Ascending aorta (tissue), 2 donors: ENCODE data around the gene PTGDS. TPM values are rescaled to one million over a fixed set of nuclear protein-coding genes. Genes with fewer than 3 reads are reported as not detected.
A peak's percentile ranks its signal among the peaks of the same experiment; 100 is the strongest.

Experiments
- DNase-seq, 2 donors: peaks; one replicate each; pipeline ENCODE4 v3.0.0-alpha.2; 2019; ENCODE audit warnings: low spot score in 2 of 2
- H3K27ac ChIP-seq, 2 donors: fragments of 200-600 bp; sonication (generic); one replicate each; pipeline ENCODE4 v1.5.1; 2016 to 2017; ENCODE audit warnings: mild to moderate bottlenecking in 1 of 2
- H3K27me3 ChIP-seq: fragments of 200-600 bp; sonication (generic); one replicate; pipeline ENCODE4 v1.5.1; 2017
- H3K36me3 ChIP-seq, 2 donors: fragments of 200-600 bp; sonication (generic); one replicate each; pipeline ENCODE4 v1.5.1; 2016
- H3K4me1 ChIP-seq, 2 donors: fragments of 200-600 bp; sonication (generic); one replicate each; pipeline ENCODE4 v1.5.1; 2016 to 2017; ENCODE audit warnings: mild to moderate bottlenecking in 1 of 2
- H3K4me3 ChIP-seq, 2 donors: fragments of 200-600 bp; sonication (generic); one replicate each; pipeline ENCODE4 v1.5.1; 2016 to 2017; ENCODE audit warnings: mild to moderate bottlenecking in 1 of 2
- H3K9me3 ChIP-seq, 2 donors: fragments of 200-600 bp; sonication (generic); one replicate each; pipeline ENCODE4 v1.5.1; 2016
- CTCF ChIP-seq, 3 experiments: fragments of 200-600 bp in 2 of 3; fragments of 450-650 bp in 1 of 3; sonication (generic) in 2 of 3; IDR thresholded peaks; one replicate each; pipeline ENCODE4 v1.5.1; 2016 to 2019; ENCODE audit warnings: antibody characterized with exemption in 3 of 3, mild to moderate bottlenecking in 1 of 3, moderate library complexity in 1 of 3
- intact Hi-C: fragments of 100-400 bp; cut with DNase I; formaldehyde crosslinking; loops from one replicate; pipeline ENCODE4 v1.15.1; 2023
- total RNA-seq: library from RNA; depleted of rRNA; stranded (reverse); fragments of >200 nt; gene quantifications from one replicate; pipeline ENCODE4 v1.1.0, GENCODE V29; 2016

Gene PTGDS
- total RNA-seq, 1 donor from 2014 or later: 68.3 TPM

- H3K9me3 ChIP-seq: no peaks in the 10 kb centered on the region
- peak; percentile 68 to 88 (median 86) for TF ChIP-seq CTCF (IDR thresholded peaks at IDR 0.05)
- H3K36me3 ChIP-seq: no peaks in the 10 kb centered on the region
- peaks cover 17% of the 10 kb centered on the region in 2 donors for H3K4me1 ChIP-seq
- no peaks in the 10 kb centered on the region for H3K27me3 ChIP-seq
- DNase-seq: peak in 1 of 2 donors; percentile 87
- intact Hi-C loops: loop anchor here (2.0 kb wide), 3 partner anchors 80 to 238 kb away; partner anchors contain the start of genes PHPT1 and TMEM141
- peak overlapping the region; percentile 71 to 94 for H3K4me3 ChIP-seq
- H3K27ac ChIP-seq: no peak overlapping the region
Observed at GRCh38 chr9:137029058-137029936, 52.0 kb downstream of the PTGDS start.

GRCh38 chr9:137030006-137030405 lies 52.7 kb downstream of the PTGDS start:
- Histone ChIP-seq H3K4me1 (peaks cover 17 to 21% of the 10 kb centered on the region in 2 donors), H3K27me3 (no peaks in the 10 kb centered on the region), H3K27ac (no peak overlapping the region), H3K36me3 (no peaks in the 10 kb centered on the region), H3K9me3 (no peaks in the 10 kb centered on the region), H3K4me3 (no peak overlapping the region)
- no peak for DNase-seq
- TF ChIP-seq CTCF (IDR thresholded peaks at IDR 0.05): no peak
- intact Hi-C loops: no loop called here

- Histone ChIP-seq H3K36me3 (no peaks in the 10 kb centered on the region), H3K4me1 (peaks cover 17 to 25% of the 10 kb centered on the region in 2 donors), H3K9me3 (no peaks in the 10 kb centered on the region), H3K27me3 (no peaks in the 10 kb centered on the region), H3K4me3 (no peak overlapping the region), H3K27ac (no peak overlapping the region)
- no peak for TF ChIP-seq CTCF (IDR thresholded peaks at IDR 0.05)
- intact Hi-C loops: no loop called here
- no peak for DNase-seq
Observed at GRCh38 chr9:137030538-137031527, 53.5 kb downstream of the PTGDS start.

Other genes with a start within 250 kb of the PTGDS start
- gene LCN10, start 234.6 kb upstream of the PTGDS start, total RNA-seq: 28.5 TPM
- 130 TPM for gene LCN6, start 229.0 kb upstream of the PTGDS start, total RNA-seq
- gene LCN8, start 219.3 kb upstream of the PTGDS start, total RNA-seq: not detected
- gene LCN15, start 213.0 kb upstream of the PTGDS start, total RNA-seq: not detected
- 10.9 TPM for gene TMEM141, start 186.2 kb upstream of the PTGDS start, total RNA-seq
- gene CCDC183, start 181.2 kb upstream of the PTGDS start, total RNA-seq: not detected
- gene RABL6, start 169.6 kb upstream of the PTGDS start, total RNA-seq: 70.9 TPM
- gene AJM1, start 135.0 kb upstream of the PTGDS start, total RNA-seq: 5.9 TPM
- 108 TPM for gene PHPT1, start 128.1 kb upstream of the PTGDS start, total RNA-seq
- 5.0 TPM for gene MAMDC4, start 125.2 kb upstream of the PTGDS start, total RNA-seq
- 140 TPM for gene EDF1, start 111.2 kb upstream of the PTGDS start, total RNA-seq
- gene TRAF2, start 91.0 kb upstream of the PTGDS start, total RNA-seq: 4.4 TPM
- 421 TPM for gene FBXW5, start 32.8 kb upstream of the PTGDS start, total RNA-seq
- gene C8G, start 32.3 kb upstream of the PTGDS start, total RNA-seq: 8.6 TPM
- gene LCN12, start 25.2 kb upstream of the PTGDS start, total RNA-seq: not detected
- not detected for gene LCNL1, start 5.5 kb downstream of the PTGDS start, total RNA-seq
- gene PAXX, start 14.9 kb downstream of the PTGDS start, total RNA-seq: 87.0 TPM
- 2.8 TPM for gene CLIC3, start 19.1 kb downstream of the PTGDS start, total RNA-seq
- gene ABCA2, start 50.7 kb downstream of the PTGDS start, total RNA-seq: 102 TPM
- not detected for gene FUT7, start 54.6 kb downstream of the PTGDS start, total RNA-seq
- gene NPDC1, start 68.7 kb downstream of the PTGDS start, total RNA-seq: 579 TPM
- gene ENTPD2, start 76.6 kb downstream of the PTGDS start, total RNA-seq: not detected
- gene SAPCD2, start 93.1 kb downstream of the PTGDS start, total RNA-seq: 8.7 TPM
- 17.1 TPM for gene UAP1L1, start 100.0 kb downstream of the PTGDS start, total RNA-seq
- 85.3 TPM for gene MAN1B1, start 109.5 kb downstream of the PTGDS start, total RNA-seq
- gene DPP7, start 137.2 kb downstream of the PTGDS start, total RNA-seq: 176 TPM
- not detected for gene GRIN1, start 161.7 kb downstream of the PTGDS start, total RNA-seq
- not detected for gene LRRC26, start 192.5 kb downstream of the PTGDS start, total RNA-seq
- not detected for gene TMEM210, start 194.6 kb downstream of the PTGDS start, total RNA-seq
- 24.1 TPM for gene ANAPC2, start 211.1 kb downstream of the PTGDS start, total RNA-seq
- gene SSNA1, start 211.2 kb downstream of the PTGDS start, total RNA-seq: 123 TPM
- gene TPRN, start 223.2 kb downstream of the PTGDS start, total RNA-seq: 2.8 TPM
- gene TMEM203, start 228.1 kb downstream of the PTGDS start, total RNA-seq: 24.3 TPM
- gene NDOR1, start 228.2 kb downstream of the PTGDS start, total RNA-seq: 27.0 TPM
- 6.7 TPM for gene RNF208, start 244.7 kb downstream of the PTGDS start, total RNA-seq
- gene CYSRT1, start 247.7 kb downstream of the PTGDS start, total RNA-seq: not detected
- not detected for gene RNF224, start 250.0 kb downstream of the PTGDS start, total RNA-seq